ENCODE data around the gene ZFAND3. TPM values are rescaled to one million over a fixed set of nuclear protein-coding genes. Genes with fewer than 3 reads are reported as not detected.
A peak's percentile ranks its signal among the peaks of the same experiment; 100 is the strongest.

The ZFAND3 gene
- total and polyA plus RNA-seq, 2 donors (not counting 1 experiment from before 2014, with no cell fraction given): 13.5 to 58.3 TPM

DNA sequence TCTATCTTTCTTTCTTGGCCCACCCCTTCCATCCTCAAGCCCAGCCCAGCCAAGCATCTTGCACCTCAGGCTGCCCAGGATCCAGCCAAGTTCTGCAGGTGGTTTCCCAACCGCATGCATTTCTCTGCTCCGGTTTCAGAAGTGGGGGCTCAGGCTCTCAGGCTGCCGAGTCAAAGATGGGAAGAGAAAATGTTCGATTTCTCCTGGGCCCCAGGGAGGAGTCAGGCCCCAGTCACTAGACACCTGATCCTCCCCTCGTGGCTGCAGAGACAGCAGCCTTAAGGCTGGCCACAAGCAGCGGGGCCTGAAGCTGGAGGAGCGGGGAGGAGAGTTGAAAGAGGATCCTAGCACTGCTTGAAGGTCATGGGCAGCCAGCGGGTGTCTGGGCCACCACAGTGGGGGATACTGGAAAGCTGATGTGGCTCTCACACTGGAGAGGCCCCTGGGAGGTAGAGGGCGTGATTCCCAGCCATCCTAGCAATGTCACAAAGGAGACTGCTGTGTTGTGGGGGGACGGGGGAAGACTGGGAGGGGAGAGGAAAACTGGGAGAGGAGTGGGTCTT is 42.2 kb upstream of the ZFAND3 start:
- CTCF ChIA-PET: no interaction called here
- Histone ChIP-seq H4K20me1 (ENCODE audit: control insufficient read depth, insufficient read depth, low read length, poor library complexity, severe bottlenecking) (no peaks in the 10 kb centered on the region), H3K9me3 (ENCODE audit: control extremely low read depth in 1 of 3, control insufficient read depth in 2 of 3, insufficient read depth in 1 of 3, low read length in 2 of 3) (peaks cover 0 to 6% (median 0%) of the 10 kb centered on the region in 3 donors), H3K79me2 (ENCODE audit: control insufficient read depth, insufficient read depth, low read length) (no peaks in the 10 kb centered on the region), H3K4me1 (ENCODE audit: control insufficient read depth in 2 of 2, insufficient read depth in 2 of 2, low read length in 2 of 2) (no peaks in the 10 kb centered on the region), H3K9ac (ENCODE audit: low read length) (no peak overlapping the region), H3K36me3 (replicated peaks in 1 of 2; ENCODE audit: control extremely low read depth in 1 of 2, control insufficient read depth in 1 of 2, extremely low read depth in 1 of 2, insufficient read depth in 2 of 2, low read length in 1 of 2) (no peaks in the 10 kb centered on the region), H3K4me2 (replicated peaks; ENCODE audit: low read depth, low read length, poor library complexity, severe bottlenecking) (no peak overlapping the region), H3K27ac (ENCODE audit: low read length in 2 of 2) (no peak overlapping the region), H2AFZ (ENCODE audit: insufficient read depth, low read depth, low read length, poor library complexity, severe bottlenecking) (no peak overlapping the region), H3K4me3 (ENCODE audit: control extremely low read depth in 1 of 5, extremely low read depth in 1 of 5, insufficient read depth in 1 of 5, low read depth in 2 of 5, low read length in 4 of 5) (no peak overlapping the region), H3K27me3 (replicated peaks in 1 of 4; ENCODE audit: control extremely low read depth in 1 of 4, control insufficient read depth in 3 of 4, insufficient read depth in 4 of 4, low read length in 3 of 4) (no peaks in the 10 kb centered on the region)
- intact Hi-C loops (cut with micrococcal nuclease): no loop called here
- no peak for DNase-seq
- no peak overlapping the region for H3K27ac Mint-ChIP-seq
- 79% methylated on average over 10 of the region's 10 CpGs for WGBS (ENCODE audit: insufficient coverage)
- H3K4me3 Mint-ChIP-seq: no peak overlapping the region
- H3K4me1 Mint-ChIP-seq: no peaks in the 10 kb centered on the region
- TF ChIP-seq EZH2 (IDR thresholded peaks at IDR 0.05; ENCODE audit: borderline replicate concordance, insufficient read depth, low read depth, low read length, poor library complexity, severe bottlenecking): no peak
- TF ChIP-seq, protein P1, sequence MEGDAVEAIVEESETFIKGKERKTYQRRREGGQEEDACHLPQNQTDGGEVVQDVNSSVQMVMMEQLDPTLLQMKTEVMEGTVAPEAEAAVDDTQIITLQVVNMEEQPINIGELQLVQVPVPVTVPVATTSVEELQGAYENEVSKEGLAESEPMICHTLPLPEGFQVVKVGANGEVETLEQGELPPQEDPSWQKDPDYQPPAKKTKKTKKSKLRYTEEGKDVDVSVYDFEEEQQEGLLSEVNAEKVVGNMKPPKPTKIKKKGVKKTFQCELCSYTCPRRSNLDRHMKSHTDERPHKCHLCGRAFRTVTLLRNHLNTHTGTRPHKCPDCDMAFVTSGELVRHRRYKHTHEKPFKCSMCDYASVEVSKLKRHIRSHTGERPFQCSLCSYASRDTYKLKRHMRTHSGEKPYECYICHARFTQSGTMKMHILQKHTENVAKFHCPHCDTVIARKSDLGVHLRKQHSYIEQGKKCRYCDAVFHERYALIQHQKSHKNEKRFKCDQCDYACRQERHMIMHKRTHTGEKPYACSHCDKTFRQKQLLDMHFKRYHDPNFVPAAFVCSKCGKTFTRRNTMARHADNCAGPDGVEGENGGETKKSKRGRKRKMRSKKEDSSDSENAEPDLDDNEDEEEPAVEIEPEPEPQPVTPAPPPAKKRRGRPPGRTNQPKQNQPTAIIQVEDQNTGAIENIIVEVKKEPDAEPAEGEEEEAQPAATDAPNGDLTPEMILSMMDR (IDR thresholded peaks at IDR 0.05): no peak
- ATAC-seq (ENCODE audit: low read depth): no peak
- POLR2A ChIA-PET: no interaction called here
- peaks cover 6% of the 10 kb centered on the region for H3K9me3 Mint-ChIP-seq (ENCODE audit: insufficient read depth)
- peaks cover 4% of the 10 kb centered on the region for H3K27me3 Mint-ChIP-seq

- Mint-ChIP-seq H3K27ac (peak overlapping the region; percentile 10), H3K4me3 (no peak overlapping the region), H3K4me1 (peaks cover 13% of the 10 kb centered on the region), H3K9me3 (ENCODE audit: insufficient read depth) (peaks cover under 1% of the 10 kb centered on the region), H3K27me3 (peaks cover 14% of the 10 kb centered on the region)
- WGBS (ENCODE audit: insufficient coverage): 91% methylated on average over 3 of the region's 4 CpGs
- H3K27me3 ChIP-seq (replicated peaks in 1 of 4; ENCODE audit: control extremely low read depth in 1 of 4, control insufficient read depth in 3 of 4, insufficient read depth in 4 of 4, low read length in 3 of 4): peaks cover 0 to 14% (median 8%) of the 10 kb centered on the region in 4 experiments
- DNase-seq (no peak), ATAC-seq (ENCODE audit: low read depth) (no peak)
- H2AFZ ChIP-seq (ENCODE audit: insufficient read depth, low read depth, low read length, poor library complexity, severe bottlenecking): no peak overlapping the region
- H3K9me3 ChIP-seq (ENCODE audit: control extremely low read depth in 1 of 3, control insufficient read depth in 2 of 3, insufficient read depth in 1 of 3, low read length in 2 of 3): peaks cover 0 to 5% (median 0%) of the 10 kb centered on the region in 3 donors
- no peaks in the 10 kb centered on the region for H3K36me3 ChIP-seq (replicated peaks in 1 of 2; ENCODE audit: control extremely low read depth in 1 of 2, control insufficient read depth in 1 of 2, extremely low read depth in 1 of 2, insufficient read depth in 2 of 2, low read length in 1 of 2)
- ChIA-PET CTCF (no interaction called here), POLR2A (interaction anchor here (0.6 kb wide), 1 partner anchor 860 kb away, joined by 6 read pairs; no protein-coding TSS in a partner anchor)
- peaks cover 11 to 14% of the 10 kb centered on the region in 2 donors for H3K4me1 ChIP-seq (ENCODE audit: control insufficient read depth in 2 of 2, insufficient read depth in 2 of 2, low read length in 2 of 2)
- no peak overlapping the region for H3K9ac ChIP-seq (ENCODE audit: low read length)
- no peak overlapping the region for H3K4me3 ChIP-seq (ENCODE audit: control extremely low read depth in 1 of 5, extremely low read depth in 1 of 5, insufficient read depth in 1 of 5, low read depth in 2 of 5, low read length in 4 of 5)
- no peaks in the 10 kb centered on the region for H4K20me1 ChIP-seq (ENCODE audit: control insufficient read depth, insufficient read depth, low read length, poor library complexity, severe bottlenecking)
- H3K27ac ChIP-seq (ENCODE audit: low read length in 2 of 2): no peak overlapping the region
- H3K79me2 ChIP-seq (ENCODE audit: control insufficient read depth, insufficient read depth, low read length): no peaks in the 10 kb centered on the region
- intact Hi-C loops (cut with micrococcal nuclease): no loop called here
- TF ChIP-seq EZH2 (IDR thresholded peaks at IDR 0.05; ENCODE audit: borderline replicate concordance, insufficient read depth, low read depth, low read length, poor library complexity, severe bottlenecking): no peak
- no peak overlapping the region for H3K4me2 ChIP-seq (replicated peaks; ENCODE audit: low read depth, low read length, poor library complexity, severe bottlenecking)
Measured at GRCh38 chr6:37779111-37779800, 40.3 kb upstream of the ZFAND3 start.
